Mesenchymal stem cell (in vitro differentiated cells and primary cell): Measurements from ENCODE around the gene PTPRCAP.
A peak's percentile ranks its signal among the peaks of the same experiment; 100 is the strongest.

Experiments used
- DNase-seq: peaks from one replicate; pipeline ENCODE4 v3.0.0-alpha.2; 2013
- H2AFZ ChIP-seq: one replicate; pipeline ENCODE4 v1.6.1; 2013; ENCODE audit warnings: low read depth, mild to moderate bottlenecking, control low read depth, inconsistent platforms, low read length, moderate library complexity
- H2AK5ac ChIP-seq: 2 replicates; pipeline ENCODE4 v1.6.1; 2013; ENCODE audit warnings: low read length, moderate library complexity, mild to moderate bottlenecking, inconsistent platforms; ENCODE audit not compliant: severe bottlenecking
- H2BK120ac ChIP-seq: one replicate; pipeline ENCODE4 v1.6.1; 2013; ENCODE audit warnings: low read depth, mild to moderate bottlenecking, inconsistent platforms, low read length, moderate library complexity
- H2BK12ac ChIP-seq, 2 experiments: one replicate each; pipeline ENCODE4 v1.6.1; 2013; ENCODE audit warnings: inconsistent platforms in 2 of 2, low read length in 2 of 2, mild to moderate bottlenecking in 2 of 2, moderate library complexity in 2 of 2, control low read depth in 1 of 2
- H2BK15ac ChIP-seq: one replicate; pipeline ENCODE4 v1.6.1; 2013; ENCODE audit warnings: mild to moderate bottlenecking, low read depth, inconsistent platforms; ENCODE audit not compliant: poor library complexity, severe bottlenecking
- H2BK5ac ChIP-seq: 2 replicates; pipeline ENCODE4 v1.6.1; 2013; ENCODE audit warnings: low read depth, mild to moderate bottlenecking, low read length, control low read depth, inconsistent platforms; ENCODE audit not compliant: poor library complexity, severe bottlenecking
- H3K14ac ChIP-seq, 2 experiments: one replicate each; pipeline ENCODE4 v1.6.1; 2013; ENCODE audit warnings: inconsistent platforms in 2 of 2, low read length in 2 of 2, control low read depth in 1 of 2, mild to moderate bottlenecking in 1 of 2, moderate library complexity in 1 of 2
- H3K18ac ChIP-seq, 2 experiments: one replicate each; pipeline ENCODE4 v1.6.1; 2013; ENCODE audit warnings: inconsistent platforms in 2 of 2, low read length in 2 of 2, control low read depth in 1 of 2, low read depth in 1 of 2, mild to moderate bottlenecking in 1 of 2
- H3K23ac ChIP-seq, 2 experiments: one replicate each; pipeline ENCODE4 v1.6.1; 2013; ENCODE audit warnings: inconsistent platforms in 2 of 2, low read length in 2 of 2, mild to moderate bottlenecking in 2 of 2, moderate library complexity in 2 of 2, control low read depth in 1 of 2
- H3K27ac ChIP-seq: 2 replicates; pipeline ENCODE4 v1.5.1; 2013; ENCODE audit warnings: mild to moderate bottlenecking, moderate library complexity, low read length, control low read depth, inconsistent platforms; ENCODE audit not compliant: poor library complexity, severe bottlenecking
- H3K27me3 ChIP-seq, 2 experiments: 2 replicates each; pipeline versions ENCODE4 v1.6.1 to v1.7.0; 2013; ENCODE audit warnings: low read length in 2 of 2, mild to moderate bottlenecking in 2 of 2, moderate library complexity in 2 of 2, control low read depth in 1 of 2, inconsistent platforms in 1 of 2; ENCODE audit not compliant: control insufficient read depth in 1 of 2, insufficient read depth in 1 of 2
- H3K36me3 ChIP-seq, 2 experiments: 2 replicates each; pipeline versions ENCODE4 v1.6.1 to v1.7.0; 2013; ENCODE audit warnings: low read length in 2 of 2, control low read depth in 1 of 2, inconsistent platforms in 1 of 2, low read depth in 1 of 2, mild to moderate bottlenecking in 1 of 2; ENCODE audit not compliant: insufficient read depth in 2 of 2, control insufficient read depth in 1 of 2
- H3K4ac ChIP-seq, 2 experiments: one replicate each; pipeline ENCODE4 v1.6.1; 2013; ENCODE audit warnings: inconsistent platforms in 2 of 2, low read length in 2 of 2, mild to moderate bottlenecking in 2 of 2, moderate library complexity in 2 of 2, control low read depth in 1 of 2, low read depth in 1 of 2
- H3K4me1 ChIP-seq: 2 replicates; pipeline ENCODE4 v1.6.1; 2013; ENCODE audit warnings: low read depth, low read length, control low read depth; ENCODE audit not compliant: control insufficient read depth, insufficient read depth
- H3K4me2 ChIP-seq: 2 replicates; pipeline ENCODE4 v1.6.1; 2013; ENCODE audit warnings: low read length, mild to moderate bottlenecking, inconsistent platforms; ENCODE audit not compliant: poor library complexity, severe bottlenecking
- H3K4me3 ChIP-seq, 2 experiments: 2 replicates each; pipeline versions ENCODE4 v1.5.1 to v1.7.0; 2013; ENCODE audit warnings: low read length in 2 of 2, mild to moderate bottlenecking in 2 of 2, control low read depth in 1 of 2, low read depth in 1 of 2; ENCODE audit not compliant: insufficient read depth in 1 of 2
- H3K79me1 ChIP-seq: replicated peaks from 2 replicates; pipeline ENCODE4 v1.6.1; 2013; ENCODE audit warnings: mild to moderate bottlenecking, control low read depth, low read length, inconsistent platforms; ENCODE audit not compliant: poor library complexity, severe bottlenecking
- H3K9ac ChIP-seq: 2 replicates; pipeline ENCODE4 v1.7.0; 2013; ENCODE audit warnings: mild to moderate bottlenecking, low read length, moderate library complexity
- H3K9me3 ChIP-seq: 2 replicates; pipeline ENCODE4 v1.7.0; 2013; ENCODE audit warnings: mild to moderate bottlenecking, low read length; ENCODE audit not compliant: control insufficient read depth
- H4K8ac ChIP-seq: one replicate; pipeline ENCODE4 v1.6.1; 2013; ENCODE audit warnings: inconsistent platforms, mild to moderate bottlenecking, low read length, moderate library complexity
- H4K91ac ChIP-seq: one replicate; pipeline ENCODE4 v1.6.1; 2013; ENCODE audit warnings: mild to moderate bottlenecking, low read length, inconsistent platforms
- WGBS: methylation state at CpG from one replicate; pipeline ENCODE4 v1.1.7; 2013; ENCODE audit warnings: mixed read lengths; 5-methylcytosine and 5-hydroxymethylcytosine counted together

Gene PTPRCAP

GRCh38 chr11:67441731-67442351 lies 4.4 kb upstream of the PTPRCAP start:
- peaks cover 1% of the 10 kb centered on the region for H3K79me1 ChIP-seq
- H2AK5ac ChIP-seq, result no peak overlapping the region
- no peak overlapping the region for H3K4ac ChIP-seq
- peak overlapping the region; percentile 0 for H4K8ac ChIP-seq
- H2BK15ac ChIP-seq, result no peak overlapping the region
- H3K4me1 ChIP-seq, result peaks cover 58% of the 10 kb centered on the region
- no peak overlapping the region for H2AFZ ChIP-seq
- H2BK120ac ChIP-seq, result no peak overlapping the region
- H3K23ac ChIP-seq, result no peak overlapping the region
- no peak overlapping the region for H3K18ac ChIP-seq
- H3K4me2 ChIP-seq, result peak overlapping the region; percentile 89
- peak overlapping the region; percentile 64 to 90 for H3K4me3 ChIP-seq
- H4K91ac ChIP-seq, result no peak overlapping the region
- H2BK5ac ChIP-seq, result no peak overlapping the region
- peak overlapping the region; percentile 91 for H3K9ac ChIP-seq
- H3K27me3 ChIP-seq, result no peaks in the 10 kb centered on the region
- peaks cover 40 to 54% of the 10 kb centered on the region in 2 experiments for H3K36me3 ChIP-seq
- H3K27ac ChIP-seq, result no peak overlapping the region
- H3K14ac ChIP-seq, result no peak overlapping the region
- no peak overlapping the region for H2BK12ac ChIP-seq
- no peak for DNase-seq
- WGBS, result 94% methylated on average over 28 of the region's 28 CpGs
- no peaks in the 10 kb centered on the region for H3K9me3 ChIP-seq

DNA sequence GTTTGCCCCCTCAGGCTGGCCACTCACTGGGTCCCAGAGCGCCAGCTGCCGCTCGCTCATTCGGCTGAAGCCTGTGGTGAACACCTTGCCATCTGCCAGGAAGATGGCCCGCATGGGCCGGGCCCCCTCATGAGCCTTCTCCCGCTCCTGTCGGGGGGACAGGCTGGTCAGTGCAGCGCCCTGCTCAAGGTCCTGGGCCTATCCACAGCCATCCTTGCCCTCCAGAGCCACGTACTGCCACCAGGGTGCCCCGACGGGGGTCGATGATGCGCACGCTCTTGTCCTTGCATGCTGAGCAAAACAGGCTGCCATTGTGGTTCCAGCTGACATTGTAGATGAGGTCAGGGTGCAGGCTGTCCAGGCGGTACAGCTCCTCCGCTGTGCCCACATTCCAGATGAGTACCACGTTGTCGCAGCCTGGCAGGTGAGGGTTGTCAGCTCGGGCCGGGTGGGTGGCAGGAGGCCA lies 3.6 kb upstream of the PTPRCAP start:
- H2BK5ac ChIP-seq, result no peak overlapping the region
- no peak overlapping the region for H3K23ac ChIP-seq
- no peak overlapping the region for H2AFZ ChIP-seq
- H4K91ac ChIP-seq, result peak overlapping the region; percentile 34
- H2BK120ac ChIP-seq, result no peak overlapping the region
- H3K4me2 ChIP-seq, result no peak overlapping the region
- peaks cover 65% of the 10 kb centered on the region for H3K4me1 ChIP-seq
- no peak overlapping the region for H3K27ac ChIP-seq
- H3K79me1 ChIP-seq, result peaks cover 1% of the 10 kb centered on the region
- H3K27me3 ChIP-seq, result no peaks in the 10 kb centered on the region
- no peak overlapping the region for H3K4ac ChIP-seq
- H2BK15ac ChIP-seq, result no peak overlapping the region
- WGBS, result 96% methylated on average over 21 of the region's 21 CpGs
- H3K14ac ChIP-seq, result no peak overlapping the region
- no peak for DNase-seq
- no peak overlapping the region for H3K9ac ChIP-seq
- no peak overlapping the region for H3K18ac ChIP-seq
- no peak overlapping the region for H3K4me3 ChIP-seq
- no peak overlapping the region for H4K8ac ChIP-seq
- H2AK5ac ChIP-seq, result no peak overlapping the region
- H2BK12ac ChIP-seq, result no peak overlapping the region
- H3K9me3 ChIP-seq, result no peaks in the 10 kb centered on the region
- H3K36me3 ChIP-seq, result peaks cover 40 to 59% of the 10 kb centered on the region in 2 experiments

DNA sequence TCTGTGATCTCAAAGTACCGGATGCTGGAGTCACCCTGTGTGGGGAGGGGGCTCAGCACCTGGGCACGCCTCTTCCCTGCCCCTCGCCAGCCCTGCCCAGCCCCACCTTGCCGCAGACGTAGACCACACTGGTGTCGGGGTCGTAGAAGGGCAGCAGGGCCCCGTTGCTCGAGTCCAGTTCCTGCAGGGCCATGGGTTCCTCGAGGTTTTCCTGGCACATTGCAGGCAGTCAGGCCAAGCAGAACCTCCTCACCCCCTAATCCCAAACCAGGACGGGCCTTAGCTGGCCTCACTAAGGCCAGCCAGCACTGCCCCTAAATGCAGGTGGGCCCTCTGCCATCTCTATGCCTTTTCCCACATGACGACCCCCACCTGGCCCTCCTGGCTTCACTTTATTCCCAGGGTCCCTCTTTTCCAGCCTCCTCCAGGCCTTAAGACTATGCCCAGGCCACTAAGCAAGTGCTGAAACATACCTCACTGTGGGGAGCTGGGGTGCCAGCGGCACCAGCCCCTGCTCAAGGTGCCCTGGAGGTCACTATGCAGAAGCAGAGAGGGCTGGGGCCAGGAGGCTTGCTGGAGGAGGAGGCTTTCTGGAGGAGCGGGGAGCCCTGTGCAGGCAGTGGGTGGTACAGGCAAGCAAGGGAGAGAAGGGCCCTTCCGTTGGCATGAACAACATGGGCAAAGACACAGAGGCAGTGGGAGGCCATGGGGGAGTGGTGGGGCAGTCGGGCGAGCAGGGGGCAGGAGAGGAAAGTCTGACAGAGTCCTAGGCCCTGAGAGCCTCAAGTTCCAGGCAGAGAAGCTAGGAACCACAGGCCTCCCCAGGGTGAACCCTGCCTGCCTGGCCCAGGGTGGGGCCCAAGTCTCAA lies 3.0 kb upstream of the PTPRCAP start:
- Histone ChIP-seq H3K14ac (no peak overlapping the region), H3K36me3 (peaks cover 45 to 66% of the 10 kb centered on the region in 2 experiments), H2BK120ac (no peak overlapping the region), H2AFZ (no peak overlapping the region), H3K9me3 (no peaks in the 10 kb centered on the region), H2AK5ac (no peak overlapping the region), H4K91ac (no peak overlapping the region), H3K9ac (no peak overlapping the region), H3K4me3 (no peak overlapping the region), H3K23ac (no peak overlapping the region), H3K18ac (no peak overlapping the region), H3K79me1 (peaks cover 7% of the 10 kb centered on the region), H3K27me3 (no peaks in the 10 kb centered on the region), H3K27ac (peak overlapping the region; percentile 0), H3K4me1 (peaks cover 72% of the 10 kb centered on the region), H2BK15ac (no peak overlapping the region), H3K4me2 (no peak overlapping the region), H2BK12ac (peak overlapping the region in 1 of 2 experiments; percentile 26), H3K4ac (no peak overlapping the region), H4K8ac (no peak overlapping the region), H2BK5ac (no peak overlapping the region)
- WGBS, result 91% methylated on average over 17 of the region's 17 CpGs
- no peak for DNase-seq
